Measurements from ENCODE around the gene NME3.

GRCh38 chr16:1734123-1734522 lies 37.2 kb downstream of the NME3 start:
- no peak for TF ChIP-seq ZNF609 (CRISPR knock-in tag; IDR thresholded peaks at IDR 0.05; ENCODE audit: borderline replicate concordance)
- no peak for TF ChIP-seq ZBTB3 (CRISPR knock-in tag; IDR thresholded peaks at IDR 0.05; ENCODE audit: borderline replicate concordance, low read depth)
- TF ChIP-seq MZF1 (CRISPR knock-in tag; IDR thresholded peaks at IDR 0.05; ENCODE audit: borderline replicate concordance), result no peak
- TF ChIP-seq DNMT1 (CRISPR knock-in tag; IDR thresholded peaks at IDR 0.05), result no peak
- no peak for TF ChIP-seq ZNF556 (CRISPR knock-in tag; IDR thresholded peaks at IDR 0.05; ENCODE audit: borderline replicate concordance)
- TF ChIP-seq TP53 (CRISPR knock-in tag; conservative IDR thresholded peaks at IDR 0.05), result no peak
- no peak for TF ChIP-seq SNAI1 (CRISPR knock-in tag; IDR thresholded peaks at IDR 0.05; ENCODE audit: borderline replicate concordance)
- no peak for TF ChIP-seq TAF1 (CRISPR knock-in tag; IDR thresholded peaks at IDR 0.05)
- TF ChIP-seq MXI1 (IDR thresholded peaks at IDR 0.05; ENCODE audit: borderline replicate concordance, low read depth, low read length), result no peak
- TF ChIP-seq CBX5 (CRISPR knock-in tag; IDR thresholded peaks at IDR 0.05; ENCODE audit: borderline replicate concordance), result no peak
- no peak for TF ChIP-seq EP300 (IDR thresholded peaks at IDR 0.05; ENCODE audit: low read depth in 2 of 2, low read length in 2 of 2)
- no peak for TF ChIP-seq EP300 (CRISPR knock-in tag; IDR thresholded peaks at IDR 0.05; ENCODE audit: borderline replicate concordance)

All from HepG2 (cell line).